SW 1271 (cell line): ENCODE results near the gene TRIP13.

Experiments used
- DNase-seq, 2 experiments: peaks; one replicate each; lab custom pipeline; 2025; lab: John Stamatoyannopoulos, UW

TRIP13 gene

GRCh38 chr5:953535-954449 is 61.1 kb downstream of the TRIP13 start:
- DNase-seq: no peak

- DNase-seq: no peak
Measured at GRCh38 chr5:955886-956761, 63.4 kb downstream of the TRIP13 start.

- peak; percentile 56 to 84 for DNase-seq
Measured at GRCh38 chr5:956941-957747, 64.5 kb downstream of the TRIP13 start.

- no peak for DNase-seq
Measured at GRCh38 chr5:957748-958485, 65.2 kb downstream of the TRIP13 start.

- no peak for DNase-seq
Measured at GRCh38 chr5:958701-959571, 66.3 kb downstream of the TRIP13 start.

- DNase-seq: no peak
Measured at GRCh38 chr5:959581-960531, 67.2 kb downstream of the TRIP13 start.

- no peak for DNase-seq
Measured at GRCh38 chr5:960551-960950, 67.9 kb downstream of the TRIP13 start.

GRCh38 chr5:961002-961710 is 68.5 kb downstream of the TRIP13 start:
- no peak for DNase-seq

- DNase-seq: no peak
Measured at GRCh38 chr5:961711-962240, 69.1 kb downstream of the TRIP13 start.

GRCh38 chr5:962386-962785 is 69.7 kb downstream of the TRIP13 start:
- no peak for DNase-seq

GRCh38 chr5:962801-963200 is 70.1 kb downstream of the TRIP13 start:
- no peak for DNase-seq

- no peak for DNase-seq
Measured at GRCh38 chr5:963310-963672, 70.6 kb downstream of the TRIP13 start.

- no peak for DNase-seq
Measured at GRCh38 chr5:963673-964531, 71.2 kb downstream of the TRIP13 start.

- DNase-seq: no peak
Measured at GRCh38 chr5:964821-965220, 72.1 kb downstream of the TRIP13 start.

- DNase-seq: no peak
Measured at GRCh38 chr5:965604-966344, 73.1 kb downstream of the TRIP13 start.

- DNase-seq: no peak
Measured at GRCh38 chr5:966345-966710, 73.6 kb downstream of the TRIP13 start.

- DNase-seq: no peak
Measured at GRCh38 chr5:966941-967340, 74.3 kb downstream of the TRIP13 start.
